Activated naive CD8-positive, alpha-beta T cell (primary cell): Measurements from ENCODE around the gene BRD2.

Source experiments
- H3K27ac Mint-ChIP-seq: one replicate; pipeline ENCODE4 v1.8.0; 2021; ENCODE audit warnings: mixed read lengths
- H3K27me3 Mint-ChIP-seq: one replicate; pipeline ENCODE4 v1.8.0; 2021; ENCODE audit warnings: mixed read lengths
- H3K36me3 Mint-ChIP-seq: one replicate; pipeline ENCODE4 v1.8.0; 2021; ENCODE audit warnings: mixed read lengths
- H3K4me1 Mint-ChIP-seq: one replicate; pipeline ENCODE4 v1.8.0; 2021; ENCODE audit warnings: low read depth, mixed read lengths
- H3K4me3 Mint-ChIP-seq: one replicate; pipeline ENCODE4 v1.8.0; 2021; ENCODE audit warnings: mild to moderate bottlenecking, mixed read lengths
- H3K9me3 Mint-ChIP-seq: one replicate; pipeline ENCODE4 v1.8.0; 2021; ENCODE audit warnings: low read depth, mixed read lengths

Gene BRD2

DNA sequence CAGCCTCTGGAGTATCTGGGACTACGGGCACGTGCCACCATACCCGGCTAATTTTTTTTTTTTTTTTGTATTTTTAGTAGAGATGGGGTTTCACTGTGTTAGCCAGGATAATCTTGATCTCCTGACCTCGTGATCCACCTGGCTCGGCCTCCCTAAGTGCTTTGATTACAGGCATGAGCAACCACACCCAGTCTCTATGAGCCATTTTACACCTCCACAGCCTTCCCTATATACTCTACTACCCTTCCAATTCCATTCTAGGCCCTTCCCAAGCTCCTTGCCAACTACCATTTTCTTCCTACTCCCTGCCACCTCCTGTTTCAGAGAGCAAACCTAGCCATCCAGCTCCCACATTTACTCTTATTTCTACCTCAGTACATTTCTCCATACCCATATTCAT lies 7.8 kb upstream of the BRD2 start:
- no peak overlapping the region for H3K4me3 Mint-ChIP-seq
- no peaks in the 10 kb centered on the region for H3K9me3 Mint-ChIP-seq
- peaks cover 8% of the 10 kb centered on the region for H3K36me3 Mint-ChIP-seq
- H3K27me3 Mint-ChIP-seq, result no peaks in the 10 kb centered on the region
- H3K27ac Mint-ChIP-seq, result no peak overlapping the region
- H3K4me1 Mint-ChIP-seq, result peaks cover 50% of the 10 kb centered on the region

DNA sequence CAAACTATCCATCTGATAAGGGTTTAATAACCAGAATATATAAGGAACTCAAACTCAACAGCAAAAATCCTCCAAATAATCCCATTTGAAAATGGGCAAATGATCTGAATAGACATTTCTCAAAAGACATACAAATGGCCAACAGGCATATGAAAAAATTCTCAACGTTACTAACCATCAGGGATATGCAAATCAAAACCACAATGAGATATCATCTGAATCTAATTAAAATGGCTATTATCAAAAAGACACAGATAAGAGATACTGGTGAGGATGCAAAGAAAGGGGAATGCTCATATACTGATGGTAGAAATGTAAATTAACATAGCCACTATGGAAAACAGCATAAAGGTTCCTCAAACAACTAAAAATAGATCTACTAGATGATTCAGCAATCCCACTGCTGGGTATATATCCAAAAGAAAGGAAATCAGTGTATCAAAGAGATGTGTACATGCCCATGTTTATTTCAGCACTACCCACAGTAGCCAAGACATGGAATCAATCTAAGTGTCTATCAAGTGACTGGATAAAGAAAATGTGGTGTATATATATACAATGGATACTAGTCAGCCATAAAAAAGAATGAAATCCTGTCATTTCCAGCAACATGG lies 6.1 kb upstream of the BRD2 start:
- Mint-ChIP-seq H3K9me3 (no peaks in the 10 kb centered on the region), H3K27ac (peak overlapping the region; percentile 56), H3K36me3 (peaks cover 8% of the 10 kb centered on the region), H3K4me3 (no peak overlapping the region), H3K4me1 (peaks cover 61% of the 10 kb centered on the region), H3K27me3 (no peaks in the 10 kb centered on the region)

DNA sequence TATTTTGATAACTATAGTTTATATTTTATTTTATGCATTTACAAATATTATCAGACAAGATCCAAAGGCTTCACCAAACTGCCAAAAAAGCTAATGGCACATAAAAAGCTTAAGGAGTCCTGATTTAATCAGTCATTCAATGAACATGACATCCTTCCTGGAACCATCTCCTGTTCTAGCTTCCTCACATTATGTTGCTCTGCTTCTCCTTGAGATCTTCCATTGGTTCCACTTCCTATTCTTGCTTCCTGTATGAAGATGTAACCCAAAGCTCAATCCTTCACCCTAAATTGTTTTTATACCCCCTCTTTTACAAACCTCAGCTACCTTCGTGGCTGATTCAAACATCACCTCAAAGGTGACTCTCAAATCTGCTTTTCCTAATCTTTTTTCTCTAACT lies 4.5 kb upstream of the BRD2 start:
- Mint-ChIP-seq H3K4me1 (peaks cover 63% of the 10 kb centered on the region), H3K36me3 (peaks cover 4% of the 10 kb centered on the region), H3K27ac (peak overlapping the region; percentile 82), H3K9me3 (no peaks in the 10 kb centered on the region), H3K27me3 (no peaks in the 10 kb centered on the region), H3K4me3 (no peak overlapping the region)

DNA sequence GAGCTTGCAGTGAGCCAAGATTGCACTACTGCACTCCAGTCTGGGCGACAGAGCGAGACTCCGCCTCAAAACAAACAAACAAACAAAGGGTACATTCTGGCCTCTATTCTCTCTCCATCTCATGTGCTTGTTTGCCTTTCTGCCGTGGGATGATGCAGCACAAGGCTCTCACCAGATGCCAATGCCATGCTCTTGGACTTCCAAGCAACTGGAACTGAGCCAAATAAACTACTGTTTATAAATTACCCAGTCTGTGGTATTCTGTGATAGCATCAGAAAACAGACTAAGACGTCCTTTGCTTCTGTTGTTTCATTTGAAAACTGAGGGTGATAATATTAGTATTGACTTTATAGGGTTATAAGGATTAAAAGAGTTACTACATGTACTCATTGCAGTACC lies 3.6 kb upstream of the BRD2 start:
- no peaks in the 10 kb centered on the region for H3K27me3 Mint-ChIP-seq
- peaks cover 63% of the 10 kb centered on the region for H3K4me1 Mint-ChIP-seq
- peaks cover under 1% of the 10 kb centered on the region for H3K36me3 Mint-ChIP-seq
- no peaks in the 10 kb centered on the region for H3K9me3 Mint-ChIP-seq
- H3K27ac Mint-ChIP-seq, result peak overlapping the region; percentile 89
- no peak overlapping the region for H3K4me3 Mint-ChIP-seq

DNA sequence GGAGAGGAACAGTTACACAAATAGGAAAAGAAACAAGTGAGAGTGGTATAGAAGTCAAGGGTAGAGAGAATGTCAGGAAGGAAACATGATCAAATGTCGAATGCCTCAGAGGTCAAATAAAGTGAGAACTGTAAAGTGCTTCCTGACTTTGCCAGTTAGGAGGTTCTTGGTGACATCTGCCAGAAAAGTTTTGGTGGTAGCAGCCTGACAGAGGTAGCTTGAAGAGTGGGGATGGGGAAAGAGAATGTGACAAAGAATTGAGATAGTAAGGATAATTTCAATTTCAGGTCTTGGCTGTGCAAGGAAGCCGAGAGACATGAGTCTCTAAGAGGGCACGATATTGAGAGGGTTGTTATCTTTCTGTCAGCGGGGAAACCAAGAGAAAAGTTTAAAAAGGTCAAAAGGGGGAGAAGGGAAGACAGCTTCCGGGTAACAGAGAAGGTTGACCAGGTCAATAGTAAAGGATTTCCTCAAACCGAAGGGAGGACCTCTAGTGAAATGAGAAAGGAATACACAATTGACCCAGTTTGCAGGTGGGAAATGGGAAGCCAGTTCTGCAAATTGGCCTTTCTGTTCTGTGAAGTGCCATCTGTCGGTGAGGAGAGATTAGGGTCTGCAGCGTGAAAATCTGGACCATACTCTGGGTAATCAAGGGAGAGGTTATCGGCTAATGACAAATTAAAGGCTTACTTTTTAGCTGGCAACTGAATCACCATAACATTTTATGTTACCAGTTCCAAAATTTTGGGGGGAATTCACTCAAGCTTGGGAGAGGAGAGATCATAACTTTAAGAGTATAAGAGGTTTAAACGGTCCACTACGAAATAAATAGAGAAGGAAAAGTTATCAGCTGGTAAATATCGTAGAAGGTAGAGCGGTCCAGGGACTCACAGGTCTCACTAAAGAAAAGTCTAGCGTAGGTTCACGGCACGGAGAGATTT lies 973 bp upstream of the BRD2 start:
- H3K27me3 Mint-ChIP-seq, result no peaks in the 10 kb centered on the region
- peak overlapping the region; percentile 98 for H3K4me3 Mint-ChIP-seq
- peak overlapping the region; percentile 89 for H3K27ac Mint-ChIP-seq
- no peaks in the 10 kb centered on the region for H3K9me3 Mint-ChIP-seq
- H3K36me3 Mint-ChIP-seq, result peaks cover 3% of the 10 kb centered on the region
- H3K4me1 Mint-ChIP-seq, result peaks cover 44% of the 10 kb centered on the region

DNA sequence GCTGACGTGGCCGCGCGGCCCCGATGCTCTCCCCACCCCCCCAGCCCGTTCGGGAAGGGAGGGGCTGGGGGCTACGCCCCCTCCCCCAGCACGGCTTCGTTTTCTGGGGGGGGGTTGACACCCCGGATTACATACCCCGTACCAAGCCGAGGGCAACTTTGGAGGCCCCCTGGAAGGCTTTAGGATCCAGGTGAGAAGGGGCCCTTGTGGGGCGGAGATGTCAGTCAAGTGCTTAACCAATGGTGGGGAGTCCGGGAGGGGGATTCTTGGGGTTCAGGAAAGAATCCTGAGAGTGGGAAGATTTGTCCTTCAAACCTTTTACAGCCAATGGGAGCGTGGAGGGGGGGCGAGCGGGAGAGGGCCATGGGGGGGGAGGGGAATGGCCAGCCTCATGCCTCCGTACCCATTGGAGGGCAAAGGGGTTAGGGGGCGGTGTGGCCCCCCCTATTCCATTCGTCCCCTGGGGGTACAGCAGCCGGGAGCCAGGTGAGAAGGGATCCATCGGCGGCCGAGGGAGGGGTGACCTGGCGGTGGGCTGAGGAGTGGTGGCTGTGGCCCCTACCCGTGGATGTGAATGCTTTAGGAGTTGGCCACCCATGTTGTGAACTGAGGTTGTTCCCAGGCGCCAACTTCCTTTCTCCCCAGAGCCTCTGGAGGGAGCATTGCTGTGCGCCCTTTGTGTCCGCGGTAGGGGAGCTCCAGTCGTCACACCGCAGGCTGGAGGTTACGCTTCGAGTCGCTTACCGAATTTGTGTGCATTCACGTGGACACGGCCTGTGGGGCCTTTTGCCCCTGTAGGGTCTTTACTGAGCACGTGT lies 682 bp downstream of the BRD2 start:
- H3K27me3 Mint-ChIP-seq, result no peaks in the 10 kb centered on the region
- peak overlapping the region; percentile 100 for H3K27ac Mint-ChIP-seq
- peaks cover 15% of the 10 kb centered on the region for H3K36me3 Mint-ChIP-seq
- H3K4me3 Mint-ChIP-seq, result peak overlapping the region; percentile 98
- no peaks in the 10 kb centered on the region for H3K9me3 Mint-ChIP-seq
- peaks cover 33% of the 10 kb centered on the region for H3K4me1 Mint-ChIP-seq

DNA sequence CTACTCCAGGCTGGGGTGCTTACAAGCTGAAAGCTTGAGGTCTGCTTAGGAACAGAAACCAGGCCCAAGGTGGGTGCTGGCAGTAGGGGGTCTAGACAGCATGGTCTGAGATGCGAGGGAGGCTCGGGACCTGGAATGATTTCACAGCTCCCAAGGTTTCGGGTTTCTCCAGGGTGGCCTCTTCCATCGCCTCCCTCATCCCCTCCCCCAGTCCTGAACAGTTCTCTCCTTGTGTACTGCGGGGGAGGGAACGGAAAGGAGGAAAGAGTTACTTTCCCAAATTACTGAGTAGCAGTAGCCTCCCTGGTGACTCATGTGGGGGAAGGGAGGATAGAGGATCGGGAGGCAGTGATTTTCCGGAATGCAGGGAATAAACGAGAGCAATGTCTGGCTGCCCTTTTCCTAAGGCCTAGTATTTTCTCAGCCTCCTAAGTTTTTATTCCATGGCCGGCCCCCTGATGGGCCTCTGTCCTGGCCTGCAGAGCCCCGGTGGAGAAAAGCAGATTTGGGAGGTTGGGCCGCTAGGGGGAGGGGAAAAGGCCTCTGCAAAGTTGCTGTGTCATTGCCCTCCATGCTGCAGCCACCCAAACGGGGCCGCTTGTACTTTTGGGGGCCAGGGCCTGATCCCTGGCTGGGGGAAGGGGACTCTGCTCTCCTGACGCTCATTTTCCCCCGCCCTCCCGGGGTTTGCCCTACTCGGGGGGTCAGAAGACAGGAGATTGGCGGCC lies 1.5 kb downstream of the BRD2 start:
- Mint-ChIP-seq H3K27me3 (no peaks in the 10 kb centered on the region), H3K27ac (peak overlapping the region; percentile 100), H3K9me3 (no peaks in the 10 kb centered on the region), H3K36me3 (peaks cover 16% of the 10 kb centered on the region), H3K4me3 (peak overlapping the region; percentile 98), H3K4me1 (peaks cover 29% of the 10 kb centered on the region)

DNA sequence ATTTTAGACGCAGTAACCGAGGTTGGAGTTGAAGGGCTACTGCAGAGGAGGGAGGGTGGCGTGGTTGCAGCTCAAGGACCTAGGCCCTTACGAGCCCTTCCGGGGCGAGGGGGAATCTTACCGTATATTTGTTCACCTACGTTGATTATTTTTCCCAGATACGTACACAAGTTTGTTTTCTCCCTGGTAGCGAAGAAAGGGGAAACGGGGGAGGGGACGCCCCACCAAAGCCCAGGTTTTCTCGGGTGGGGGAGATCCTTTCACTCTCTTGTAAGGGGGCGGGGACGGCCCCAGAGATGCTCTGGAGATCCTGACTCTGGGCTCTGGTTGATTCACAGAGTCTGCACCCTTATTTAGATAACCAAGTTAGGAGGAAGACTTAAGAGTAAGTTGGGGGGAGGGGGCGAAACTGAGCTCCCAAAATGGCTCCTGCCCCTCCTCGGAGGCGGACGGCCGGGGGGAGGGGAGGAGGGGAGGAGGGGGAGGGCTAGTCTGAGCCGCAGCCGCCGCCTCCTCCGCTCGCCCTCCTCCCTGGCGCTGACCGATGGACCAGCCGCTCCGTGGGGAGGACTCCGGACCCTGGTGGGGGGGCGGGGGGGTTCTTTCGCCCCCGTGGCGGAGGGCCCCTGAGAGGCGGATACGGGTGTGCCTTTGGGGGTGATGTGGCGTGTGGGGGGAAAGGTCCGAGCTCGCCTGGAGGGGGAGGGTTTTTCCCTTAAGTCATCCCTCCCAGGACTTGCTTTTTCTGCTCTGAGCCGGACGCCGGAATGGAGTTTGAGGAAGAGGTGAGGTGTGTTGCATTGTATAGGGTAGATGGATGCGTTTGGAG lies 2.2 kb downstream of the BRD2 start:
- H3K9me3 Mint-ChIP-seq, result no peaks in the 10 kb centered on the region
- H3K27ac Mint-ChIP-seq, result peak overlapping the region; percentile 100
- peaks cover 27% of the 10 kb centered on the region for H3K4me1 Mint-ChIP-seq
- H3K36me3 Mint-ChIP-seq, result peaks cover 20% of the 10 kb centered on the region
- H3K27me3 Mint-ChIP-seq, result no peaks in the 10 kb centered on the region
- H3K4me3 Mint-ChIP-seq, result peak overlapping the region; percentile 98

DNA sequence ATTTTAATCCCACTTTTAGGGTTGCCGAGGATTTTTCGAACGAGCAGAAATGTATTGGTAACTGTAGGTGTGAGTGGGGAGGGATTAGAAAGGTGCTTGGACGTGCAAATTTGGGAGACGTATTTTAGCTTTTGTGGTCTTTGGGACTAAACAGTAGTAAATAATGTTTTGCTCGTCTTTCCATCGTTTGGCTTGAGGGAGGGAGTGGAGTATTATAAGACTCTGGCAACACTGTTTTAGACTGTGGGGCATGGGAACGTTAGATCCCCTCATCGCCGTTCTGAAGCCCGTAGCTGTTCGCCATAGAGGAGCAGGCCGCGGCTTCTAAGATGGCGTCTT lies 2.8 kb downstream of the BRD2 start:
- Mint-ChIP-seq H3K36me3 (peaks cover 25% of the 10 kb centered on the region), H3K9me3 (no peaks in the 10 kb centered on the region), H3K4me1 (peaks cover 27% of the 10 kb centered on the region), H3K27ac (peak overlapping the region; percentile 100), H3K4me3 (peak overlapping the region; percentile 95), H3K27me3 (no peaks in the 10 kb centered on the region)

DNA sequence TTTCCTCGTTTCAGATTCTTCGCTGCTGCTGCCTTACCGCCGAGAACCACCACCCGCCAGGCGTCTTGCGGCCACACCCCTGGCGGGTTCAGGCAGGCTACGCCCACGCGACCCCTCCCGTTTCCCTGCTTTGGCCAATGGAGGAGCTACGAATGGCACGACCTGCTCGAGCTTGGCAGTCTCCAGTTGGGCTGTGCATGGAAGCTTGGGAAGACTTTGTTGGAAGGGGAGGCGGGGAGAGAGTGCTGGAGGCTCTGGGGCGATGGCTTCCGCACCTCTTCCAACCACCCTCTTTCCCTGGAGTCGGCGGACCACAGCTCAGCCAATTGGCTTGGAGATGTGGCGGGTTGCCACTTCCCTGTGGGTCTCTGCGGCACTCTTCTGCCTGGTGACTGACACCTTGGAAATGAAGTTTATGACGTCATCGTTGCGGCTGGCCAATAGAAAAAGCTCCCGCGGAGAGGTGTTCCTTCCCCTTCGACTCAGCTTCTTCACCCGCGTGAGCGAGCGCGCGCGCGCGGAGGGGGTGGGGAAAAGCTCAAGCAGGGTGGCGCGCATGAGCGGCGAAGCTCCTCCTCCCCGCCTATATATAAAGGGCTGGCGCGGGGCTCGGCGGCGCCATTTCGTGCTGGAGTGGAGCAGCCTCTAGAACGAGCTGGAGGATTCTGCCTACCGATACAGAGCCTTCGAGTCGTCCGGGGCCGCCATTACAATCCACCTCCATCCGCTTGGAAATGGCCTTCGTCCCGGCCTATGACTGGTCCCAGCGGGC lies 3.4 kb downstream of the BRD2 start:
- peak overlapping the region; percentile 100 for H3K27ac Mint-ChIP-seq
- H3K4me1 Mint-ChIP-seq, result peaks cover 27% of the 10 kb centered on the region
- H3K4me3 Mint-ChIP-seq, result peak overlapping the region; percentile 95
- no peaks in the 10 kb centered on the region for H3K27me3 Mint-ChIP-seq
- peaks cover 29% of the 10 kb centered on the region for H3K36me3 Mint-ChIP-seq
- H3K9me3 Mint-ChIP-seq, result no peaks in the 10 kb centered on the region

DNA sequence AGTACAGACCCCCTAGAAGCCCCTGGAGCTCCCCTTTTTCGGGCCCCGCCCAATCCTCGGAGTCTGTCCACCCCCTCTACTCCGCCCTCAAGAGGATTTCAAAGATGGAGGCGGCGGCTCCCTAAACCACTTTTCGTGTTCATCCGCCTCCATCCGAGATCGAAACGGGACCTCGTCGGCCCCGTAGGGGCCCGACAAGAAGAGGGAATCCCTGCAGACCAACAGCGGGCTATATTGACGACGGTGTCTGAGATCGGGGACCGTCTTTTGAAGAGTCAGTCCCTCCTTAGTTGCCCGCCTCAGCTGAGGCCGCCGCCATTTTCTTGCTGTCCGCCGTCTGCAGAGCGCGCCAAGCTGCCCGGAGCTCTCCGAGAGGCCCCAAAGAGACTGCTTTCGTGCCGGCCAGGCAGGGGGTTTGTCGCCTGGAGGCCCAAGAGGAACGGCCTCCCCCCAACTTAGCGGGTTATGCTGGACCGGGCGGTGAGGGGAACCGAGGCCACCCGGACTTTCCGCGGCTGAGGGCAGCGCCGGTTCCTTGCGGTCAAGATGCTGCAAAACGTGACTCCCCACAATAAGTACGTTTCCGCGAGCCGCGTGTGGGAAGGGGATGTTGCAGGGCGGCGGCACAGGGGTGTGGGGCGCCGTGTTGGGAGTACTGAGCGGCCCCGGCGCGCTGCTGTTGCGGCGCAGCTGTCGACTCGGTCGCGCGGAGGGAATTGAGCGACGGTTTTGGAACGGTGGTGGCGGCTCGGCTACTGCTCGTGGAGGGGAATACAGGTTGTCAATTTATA lies 4.2 kb downstream of the BRD2 start:
- Mint-ChIP-seq H3K9me3 (no peaks in the 10 kb centered on the region), H3K4me1 (peaks cover 26% of the 10 kb centered on the region), H3K27me3 (no peaks in the 10 kb centered on the region), H3K27ac (peak overlapping the region; percentile 100), H3K36me3 (peaks cover 31% of the 10 kb centered on the region), H3K4me3 (peak overlapping the region; percentile 95)

DNA sequence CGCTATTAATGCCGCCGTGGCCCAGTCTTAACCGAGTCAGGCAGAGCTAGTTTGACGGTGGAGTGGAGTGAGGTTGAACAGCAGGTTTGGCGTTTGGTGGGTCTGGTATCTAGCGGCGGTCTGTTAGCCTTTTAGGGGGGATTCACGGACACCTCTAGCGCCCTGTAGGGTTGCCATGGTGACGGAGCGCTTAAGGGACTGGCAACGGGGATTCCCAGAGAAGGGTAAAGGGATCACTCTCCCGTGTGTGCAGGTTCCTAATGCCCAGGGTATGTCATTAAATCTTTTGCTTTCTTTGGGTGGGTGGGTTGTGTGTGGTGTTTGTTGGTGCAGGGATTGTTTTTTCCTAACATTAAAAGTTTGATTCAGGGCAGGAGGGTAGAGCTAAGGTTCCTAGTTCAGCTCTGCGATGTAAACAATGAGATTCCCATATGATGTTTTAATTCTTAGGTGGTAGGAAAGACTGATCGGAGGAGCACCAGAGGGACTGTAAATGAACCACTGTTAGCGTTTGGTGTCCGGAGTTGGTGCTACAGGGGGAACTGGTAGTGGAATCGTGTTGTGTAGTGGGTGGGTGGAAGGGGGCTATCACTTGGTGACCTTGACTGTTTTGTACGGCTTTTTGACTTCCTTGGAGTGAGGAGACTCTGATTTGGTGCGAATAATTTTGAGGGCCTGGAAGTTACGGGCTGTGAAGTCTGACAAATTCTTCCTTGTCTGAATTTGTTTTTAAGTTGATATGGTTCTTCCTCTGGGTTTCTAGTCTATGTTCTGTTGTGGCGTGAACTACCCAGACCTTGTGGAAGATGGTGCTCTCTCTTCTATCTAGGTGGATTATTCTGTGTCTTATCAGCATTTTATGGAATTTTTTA lies 5.0 kb downstream of the BRD2 start:
- H3K36me3 Mint-ChIP-seq, result peaks cover 31% of the 10 kb centered on the region
- H3K27me3 Mint-ChIP-seq, result no peaks in the 10 kb centered on the region
- H3K27ac Mint-ChIP-seq, result peak overlapping the region; percentile 100
- H3K4me3 Mint-ChIP-seq, result peak overlapping the region; percentile 95
- H3K9me3 Mint-ChIP-seq, result no peaks in the 10 kb centered on the region
- H3K4me1 Mint-ChIP-seq, result peaks cover 31% of the 10 kb centered on the region
